ENCODE data around the gene GPRC5B.
A peak's percentile ranks its signal among the peaks of the same experiment; 100 is the strongest.

The GPRC5B gene

DNA sequence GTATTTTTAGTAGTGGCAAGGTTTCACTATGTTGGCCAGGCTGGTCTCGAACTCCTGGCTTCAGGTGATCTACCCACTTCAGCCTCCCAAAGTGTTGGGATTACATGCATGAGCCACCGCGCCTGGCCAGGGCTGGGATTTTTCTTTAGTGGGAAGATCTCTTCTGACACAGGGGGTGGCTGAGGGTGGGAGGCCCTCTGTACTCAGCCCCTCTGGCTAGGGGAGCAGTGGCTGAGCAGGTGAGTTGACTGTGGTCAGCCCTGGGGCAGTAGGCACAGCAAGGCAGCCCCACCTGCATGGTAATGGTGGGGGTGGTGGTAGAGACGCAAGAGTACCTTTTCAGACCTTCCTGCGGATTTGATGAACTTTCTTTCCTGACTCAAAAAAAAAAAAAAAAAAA lies 12.3 kb upstream of the GPRC5B start:
- DNase-seq: no peak

DNA sequence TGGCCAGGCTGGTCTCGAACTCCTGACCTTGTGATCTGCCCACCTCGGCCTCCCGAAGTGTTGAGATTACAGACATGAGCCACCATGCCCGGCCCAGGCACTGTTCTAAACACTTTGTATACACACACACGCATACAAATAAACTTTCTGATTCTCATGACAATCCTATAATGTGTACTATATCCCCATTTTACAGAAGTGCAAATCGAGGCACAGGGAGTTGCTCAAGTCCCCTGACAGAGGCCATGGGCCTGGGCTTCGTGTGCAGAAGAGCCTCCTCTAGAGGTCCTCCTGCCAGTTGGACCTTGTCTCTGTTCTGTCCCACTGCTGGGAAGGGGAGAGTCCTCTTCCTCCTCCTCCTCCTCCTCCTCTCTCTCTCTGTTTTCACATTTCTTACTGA lies 9.9 kb upstream of the GPRC5B start:
- DNase-seq: no peak

DNA sequence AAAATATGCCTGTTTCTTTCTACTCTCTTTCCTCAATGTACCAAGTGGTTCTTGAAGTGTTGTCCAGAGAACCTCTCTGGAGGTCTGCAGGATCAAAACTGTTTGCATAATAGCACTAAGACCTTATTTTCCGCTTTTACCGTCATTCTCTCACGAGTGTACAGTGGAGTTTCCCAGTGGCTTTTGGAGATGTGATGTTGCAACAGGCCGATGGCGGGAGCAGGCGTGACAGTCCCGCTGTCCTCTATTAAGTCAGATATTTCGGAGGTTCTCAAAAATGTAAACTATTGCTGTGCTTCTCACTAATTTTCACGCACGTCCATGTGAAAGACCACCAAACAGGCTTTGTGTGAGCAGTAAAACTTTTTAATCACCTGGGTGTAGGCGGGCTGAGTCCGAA lies 8.3 kb upstream of the GPRC5B start:
- DNase-seq: no peak

DNA sequence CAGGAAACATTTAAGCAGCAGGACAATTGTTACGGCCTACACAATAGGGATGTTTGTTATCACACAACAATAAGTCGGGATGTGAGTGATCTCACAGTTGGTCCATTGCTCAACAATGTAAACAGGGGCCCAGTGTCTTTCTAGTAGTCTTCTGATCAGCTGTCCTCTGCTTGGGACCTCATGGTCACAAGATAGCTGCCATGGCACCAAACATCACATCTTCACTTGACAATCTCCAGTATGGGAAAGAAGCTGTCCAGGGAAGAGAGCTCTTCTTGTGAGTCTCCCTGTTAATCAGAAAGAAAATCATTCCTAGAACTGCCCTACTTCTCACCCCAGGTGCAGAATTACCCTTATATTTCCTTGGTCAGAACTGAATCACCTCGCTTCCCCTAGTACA lies 6.3 kb upstream of the GPRC5B start:
- DNase-seq: no peak

DNA sequence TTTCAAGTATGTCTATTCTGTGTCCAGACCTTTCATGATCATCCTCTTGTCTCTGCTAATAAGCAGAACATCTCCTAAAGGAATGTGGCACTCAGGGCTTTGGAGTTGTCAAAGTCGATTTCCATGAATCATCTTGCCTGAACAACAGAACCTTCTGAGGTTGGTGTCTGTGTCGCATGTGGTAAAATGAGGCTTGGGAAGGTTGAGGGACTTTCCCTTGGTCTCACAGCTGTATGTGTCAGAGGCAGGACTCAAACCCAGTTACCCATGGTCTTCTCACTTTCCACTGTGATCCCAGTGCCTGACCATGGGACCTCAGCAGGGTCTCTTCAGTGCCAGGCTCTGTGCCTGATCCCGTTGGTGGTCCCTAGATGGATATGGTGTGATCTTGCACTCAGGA lies 4.2 kb upstream of the GPRC5B start:
- DNase-seq: no peak

DNA sequence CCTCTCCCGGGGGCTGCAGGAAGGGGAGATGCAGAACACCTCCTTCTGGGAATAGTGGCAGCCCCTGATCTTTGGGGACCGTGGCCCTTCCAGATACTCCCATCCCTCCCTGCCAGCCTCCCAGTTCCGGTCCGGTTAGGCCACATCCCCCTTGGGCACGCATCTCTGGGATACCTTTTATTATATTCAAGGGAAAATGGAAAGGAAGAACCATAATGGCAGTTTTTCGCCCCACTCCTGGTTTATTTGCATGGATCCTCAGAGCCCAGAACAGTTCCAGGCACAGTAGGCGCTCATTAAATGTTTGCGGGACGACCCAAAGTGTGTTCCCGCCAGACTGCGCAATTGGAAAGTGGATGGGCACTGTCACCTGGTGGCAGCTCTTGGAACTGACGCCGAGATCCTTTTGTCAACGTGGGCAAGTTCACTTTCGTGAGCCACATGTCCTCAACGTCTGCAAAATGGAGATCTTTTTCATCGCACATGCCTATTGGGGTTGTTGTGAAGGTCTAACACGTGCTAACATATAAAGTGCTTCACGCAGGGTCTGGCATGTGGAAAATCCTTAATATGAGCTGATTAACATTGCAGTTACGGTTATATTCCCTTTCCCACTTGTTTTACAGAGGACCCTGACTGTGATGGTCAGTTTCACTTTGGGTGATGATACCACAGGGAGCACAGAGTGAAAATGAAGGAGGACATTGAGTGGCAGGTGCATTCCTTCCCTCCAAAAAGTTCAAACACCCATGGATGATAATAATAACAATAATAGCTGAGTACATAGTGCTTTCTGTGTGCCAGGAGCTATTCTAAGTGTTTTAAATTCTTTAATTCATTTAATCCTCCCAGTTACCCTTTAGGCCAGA lies 1.7 kb upstream of the GPRC5B start:
- DNase-seq: peak; percentile 85 to 89

DNA sequence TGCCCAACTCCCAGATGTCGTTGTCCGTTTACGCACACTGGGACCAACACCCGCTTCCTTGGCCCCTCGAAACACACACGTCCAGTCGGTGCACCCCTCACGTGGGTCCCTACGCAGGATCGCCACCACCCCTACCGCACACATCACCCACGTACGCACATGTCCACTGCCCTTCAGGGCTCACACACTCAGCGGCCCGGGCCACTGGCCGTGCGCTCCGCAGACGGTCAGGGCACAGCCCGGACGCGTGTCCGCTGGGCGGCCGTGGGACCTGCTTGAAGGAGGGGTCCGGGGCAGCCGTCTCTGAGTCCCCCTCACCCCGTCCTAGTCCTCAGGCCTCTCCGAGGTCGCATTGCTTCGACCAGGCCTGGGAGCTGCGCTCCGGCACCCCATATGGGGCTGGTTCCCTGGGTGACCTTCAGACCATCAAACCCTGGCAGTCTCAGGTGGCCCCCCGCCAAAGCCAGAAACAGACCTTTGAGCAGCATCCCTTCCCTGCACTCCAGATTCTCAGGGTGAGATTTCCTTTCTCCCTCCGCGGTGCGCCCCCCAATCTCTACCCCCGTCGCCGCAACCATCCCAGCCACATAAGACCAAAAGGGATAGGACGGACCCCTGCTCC lies 914 bp upstream of the GPRC5B start:
- no peak for DNase-seq

DNA sequence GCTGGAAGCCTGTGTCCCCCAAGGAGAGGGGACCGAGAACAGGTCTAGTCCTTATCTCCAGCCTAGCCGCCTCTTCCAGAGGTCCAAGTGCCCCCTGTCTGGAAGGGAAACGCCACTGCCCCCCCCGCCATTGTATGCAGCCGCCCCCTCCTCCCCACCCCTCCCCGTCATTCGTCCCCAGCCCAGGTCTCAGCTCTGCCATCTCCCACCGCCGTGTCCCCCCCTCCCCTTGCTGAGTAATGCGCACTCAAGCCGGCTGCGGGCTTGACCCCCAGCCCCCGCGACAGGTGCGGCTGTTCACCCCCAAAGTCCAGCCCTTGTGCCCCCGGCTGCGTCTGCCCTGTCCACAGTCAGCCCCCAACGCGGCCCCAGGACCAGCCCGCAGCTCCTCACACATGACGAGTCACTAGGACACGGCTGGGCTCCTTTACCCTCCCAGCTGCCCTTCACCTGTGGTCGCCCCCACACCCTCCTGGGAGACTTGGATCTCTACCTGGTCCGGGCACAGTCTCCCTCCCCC lies 622 bp downstream of the GPRC5B start:
- peak in 1 of 2 donors; percentile 17 for DNase-seq

DNA sequence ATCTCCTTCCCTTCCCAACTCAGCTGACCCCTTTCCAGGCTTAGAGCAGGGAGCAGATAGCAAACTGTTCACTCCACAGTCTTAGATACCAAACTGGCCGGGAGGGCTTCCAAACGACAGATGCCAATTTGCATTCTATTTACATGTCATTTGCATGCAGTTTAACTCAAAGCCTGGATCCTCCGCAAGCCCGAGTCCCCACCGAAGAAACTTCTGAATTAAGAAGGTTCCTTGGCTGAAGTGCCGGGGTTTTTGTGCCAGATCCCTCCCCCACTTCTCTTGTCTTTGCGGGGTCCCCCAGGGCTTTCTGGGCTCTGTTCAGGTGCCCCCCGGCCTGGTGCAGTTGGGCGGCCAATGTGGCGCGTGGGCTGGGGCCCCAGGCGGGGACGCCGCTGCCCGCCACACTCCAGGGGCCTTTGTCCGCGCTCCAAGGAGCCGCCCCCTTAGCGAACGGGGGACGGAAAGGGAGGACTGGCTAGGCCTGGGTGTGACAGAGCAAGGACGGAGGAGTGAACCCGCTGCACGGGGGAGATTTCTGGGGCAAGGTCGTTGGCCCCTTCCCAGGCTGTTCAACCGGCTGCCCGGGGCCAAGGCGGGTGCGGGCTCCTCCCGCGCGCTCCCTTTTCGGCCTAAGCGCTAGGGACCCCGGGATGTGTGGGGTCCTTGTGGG lies 1.2 kb downstream of the GPRC5B start:
- no peak for DNase-seq

DNA sequence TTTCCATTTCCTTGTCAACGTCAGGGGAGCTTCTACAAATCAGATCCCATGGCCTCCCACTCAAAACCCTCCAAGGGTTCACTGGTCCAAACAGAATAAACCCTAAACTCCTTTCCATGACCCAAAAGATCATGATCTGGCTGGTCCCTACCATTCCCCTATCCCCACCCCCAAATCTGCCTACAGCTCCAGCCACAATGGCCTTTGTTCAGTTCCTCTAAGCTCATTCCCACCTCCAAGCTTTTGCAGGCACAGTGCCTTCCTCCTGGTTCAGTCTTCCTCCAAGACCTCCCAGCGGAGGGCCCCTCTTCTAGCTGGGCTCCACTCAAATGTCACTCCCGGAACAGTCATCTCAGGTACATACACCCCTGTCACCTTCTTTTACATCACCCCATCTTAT lies 2.0 kb downstream of the GPRC5B start:
- no peak for DNase-seq

DNA sequence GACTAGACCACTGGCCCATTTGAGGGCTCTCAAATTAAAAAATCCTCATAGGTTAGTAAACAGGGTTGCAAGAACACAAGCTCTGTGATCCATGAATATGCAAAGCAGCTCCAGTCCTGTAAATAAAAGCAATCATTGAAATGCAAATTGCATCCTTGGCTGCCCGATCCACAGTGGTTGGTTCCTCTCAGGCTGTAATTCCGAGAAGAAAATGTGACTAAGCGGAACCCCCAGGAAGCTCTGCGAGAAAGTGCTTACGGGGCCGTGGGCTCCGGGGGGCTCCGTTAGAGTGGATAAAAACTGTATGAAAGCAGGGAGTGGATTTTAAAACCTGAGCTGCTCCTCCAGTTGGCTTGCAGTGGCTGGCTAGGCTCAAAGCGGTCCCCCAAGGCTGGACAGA lies 2.5 kb downstream of the GPRC5B start:
- no peak for DNase-seq

DNA sequence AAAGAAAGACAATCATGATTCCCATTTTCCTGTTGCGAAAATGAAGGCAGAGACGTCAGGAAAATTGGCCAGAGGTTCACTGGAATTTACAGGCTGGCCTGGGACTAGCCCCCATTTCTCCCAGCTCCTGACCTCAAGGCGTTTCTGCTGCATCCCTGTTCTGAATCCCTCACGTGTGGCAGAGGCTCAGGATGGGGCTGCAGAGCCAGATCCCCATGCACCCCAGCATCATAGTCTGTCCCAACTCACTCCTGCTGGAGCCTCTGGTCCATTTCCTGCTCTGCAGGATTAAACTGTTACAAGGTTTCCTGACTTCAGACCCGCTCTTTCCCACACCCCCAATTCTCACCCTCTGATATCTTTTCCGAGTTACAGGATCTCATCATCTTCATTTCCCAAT lies 2.9 kb downstream of the GPRC5B start:
- DNase-seq: no peak

DNA sequence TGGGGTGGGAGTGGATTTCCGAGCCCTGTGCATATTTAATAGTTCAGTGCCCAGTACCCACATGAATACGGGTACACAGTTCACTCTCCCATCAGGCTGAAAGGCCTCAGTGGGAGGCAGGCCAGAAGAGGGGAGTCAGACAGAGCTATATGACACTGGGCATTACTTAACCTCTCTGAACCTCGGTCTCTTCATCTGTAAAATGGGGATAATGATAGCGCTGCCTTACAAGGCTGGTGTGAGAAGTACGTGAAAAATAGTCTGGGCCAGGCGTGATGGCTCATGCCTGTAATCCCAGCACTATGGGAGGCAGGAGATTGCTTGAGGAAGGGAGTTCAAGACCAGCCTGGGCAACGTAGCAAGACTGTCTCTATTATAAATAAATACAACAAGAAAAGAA lies 3.6 kb downstream of the GPRC5B start:
- no peak for DNase-seq

DNA sequence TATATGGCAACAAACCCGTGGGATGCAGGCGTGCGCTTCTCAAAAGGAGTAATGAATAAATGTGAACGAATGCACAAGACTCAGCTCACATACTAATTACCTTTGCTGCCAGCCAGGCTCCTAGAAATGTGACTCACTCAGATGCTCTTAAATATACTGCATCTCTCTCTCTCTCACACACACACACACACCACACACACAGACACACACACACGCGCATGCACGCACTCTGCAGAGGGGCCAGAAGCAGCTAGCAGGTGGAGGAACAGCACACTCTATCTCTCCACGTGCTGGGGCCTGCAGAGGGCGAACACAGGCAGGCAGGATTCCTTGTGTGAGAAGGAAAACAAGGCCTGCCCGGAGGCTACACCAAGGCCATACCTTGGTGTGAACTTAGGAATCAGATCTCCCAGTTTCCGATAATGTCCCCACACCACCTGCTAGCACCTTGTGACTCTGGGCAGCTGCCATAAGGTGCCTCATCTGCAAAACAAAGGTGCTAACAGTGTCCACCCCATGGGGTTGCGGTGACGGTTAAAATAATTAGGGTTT lies 5.3 kb downstream of the GPRC5B start:
- DNase-seq: no peak

DNA sequence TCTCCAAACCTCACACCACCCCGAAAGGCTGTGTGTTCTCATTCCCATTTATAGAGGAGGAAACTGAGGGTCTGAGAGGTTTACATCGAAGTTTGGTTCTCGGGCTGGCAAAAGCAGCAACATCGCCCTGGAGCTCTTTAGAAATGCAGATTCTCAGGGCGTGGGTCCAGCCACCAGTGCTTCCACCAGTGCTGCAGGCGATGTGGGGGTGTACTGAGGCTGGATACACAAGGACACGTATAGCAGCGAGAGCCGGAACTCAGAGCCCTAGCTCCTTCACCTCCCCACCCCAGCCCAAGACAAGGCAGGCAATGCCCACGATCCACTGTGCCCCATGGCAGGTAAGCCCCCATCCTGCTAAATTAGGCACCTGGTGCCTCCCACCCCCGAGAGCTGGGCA lies 5.9 kb downstream of the GPRC5B start:
- no peak for DNase-seq

DNA sequence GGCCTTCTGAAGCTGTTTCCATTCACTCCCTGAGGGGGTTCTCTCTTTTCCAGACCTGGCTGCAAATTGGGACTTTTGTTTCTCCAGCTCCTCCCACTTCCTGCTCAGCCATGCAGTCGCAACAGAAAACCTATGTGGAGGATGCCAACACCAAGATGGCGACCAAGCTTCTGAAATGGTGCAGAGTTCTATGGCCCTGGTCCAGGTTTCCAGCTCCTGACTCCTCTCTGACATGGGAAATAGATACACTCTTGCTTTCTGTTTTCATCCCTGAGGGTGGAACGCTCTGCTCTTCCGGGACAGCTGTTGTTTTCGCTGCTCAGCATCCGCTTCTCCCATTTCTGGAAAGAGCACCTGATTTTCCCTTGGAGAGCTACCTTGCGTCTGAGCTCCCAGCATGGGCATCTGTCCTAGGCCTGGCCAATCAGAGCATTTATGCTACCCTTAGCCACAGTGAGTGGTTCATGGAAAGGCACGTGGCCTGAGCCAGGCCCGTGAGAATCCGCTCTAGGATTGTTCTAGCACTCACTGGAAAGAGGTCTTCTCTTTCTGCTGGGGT lies 8.1 kb downstream of the GPRC5B start:
- DNase-seq: no peak

DNA sequence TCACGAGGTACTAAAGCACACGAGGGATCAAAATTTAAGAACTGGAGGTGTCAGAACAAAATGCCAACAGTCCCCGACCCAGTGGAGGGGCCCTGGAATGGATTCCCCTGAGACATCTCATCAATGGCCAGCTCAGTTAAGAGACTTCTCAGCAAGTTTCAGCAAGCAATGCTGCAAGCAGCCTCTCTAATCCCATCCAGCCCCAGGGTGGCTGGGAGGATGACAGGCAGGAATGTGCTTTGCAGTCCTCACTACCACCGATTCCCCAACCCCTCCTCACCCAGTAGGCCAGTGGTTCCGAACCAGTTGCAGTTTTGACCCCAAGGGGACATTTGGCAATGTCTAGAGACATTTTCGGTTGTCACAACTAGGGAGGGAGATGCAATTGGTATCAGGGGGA lies 8.7 kb downstream of the GPRC5B start:
- no peak for DNase-seq

DNA sequence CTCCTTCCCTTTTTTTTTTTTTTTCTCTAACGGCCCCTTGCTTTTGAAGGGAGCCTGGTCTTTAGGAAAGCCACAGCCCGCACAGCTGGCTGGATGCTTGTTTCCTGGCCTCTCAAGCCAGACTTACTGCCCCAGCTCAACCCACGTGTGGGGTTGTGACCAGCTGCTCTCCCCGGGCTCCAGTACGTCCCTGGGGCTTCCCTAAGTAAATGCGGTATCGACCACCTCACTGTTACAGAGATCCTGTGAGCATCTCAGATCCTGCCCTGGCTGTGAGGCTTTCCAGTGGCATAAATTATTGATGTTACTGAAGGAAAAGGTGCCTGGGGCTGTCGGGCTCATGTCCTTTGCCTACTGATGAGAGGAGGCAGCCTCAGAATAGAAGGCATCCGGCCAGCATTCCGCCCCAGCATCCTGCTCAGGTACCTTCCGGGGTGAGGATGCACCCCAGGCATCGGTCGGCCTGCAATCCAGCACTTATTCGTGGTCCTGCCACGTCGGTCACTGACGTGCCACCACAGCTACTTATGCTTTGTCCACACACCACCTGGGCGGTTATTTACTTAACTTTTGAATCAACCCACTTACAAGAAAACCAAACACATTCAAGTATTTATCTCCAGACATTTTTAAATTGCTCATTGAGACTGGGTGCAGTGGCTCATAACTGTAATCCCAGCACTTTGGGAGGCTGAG lies 9.6 kb downstream of the GPRC5B start:
- no peak for DNase-seq

DNA sequence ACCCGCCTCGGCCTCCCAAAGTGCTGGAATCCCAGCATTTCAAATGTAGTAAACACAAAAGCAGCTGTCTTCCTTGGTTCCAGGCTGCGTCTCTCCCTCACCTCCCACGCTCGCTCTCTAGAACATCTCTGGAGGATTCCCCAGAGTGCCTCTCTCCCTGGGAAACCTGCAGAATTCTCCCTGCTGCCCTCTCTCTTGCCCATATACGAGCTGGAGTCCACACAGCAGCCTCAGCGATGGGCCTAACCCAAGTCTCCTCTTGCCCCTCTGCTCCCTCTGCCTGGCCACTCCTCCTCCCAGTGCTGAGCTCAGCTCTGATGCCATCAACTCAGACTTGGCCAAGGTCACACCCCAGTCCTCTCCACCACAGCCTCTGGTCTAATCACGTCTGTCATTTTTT lies 10.6 kb downstream of the GPRC5B start:
- DNase-seq: no peak

DNA sequence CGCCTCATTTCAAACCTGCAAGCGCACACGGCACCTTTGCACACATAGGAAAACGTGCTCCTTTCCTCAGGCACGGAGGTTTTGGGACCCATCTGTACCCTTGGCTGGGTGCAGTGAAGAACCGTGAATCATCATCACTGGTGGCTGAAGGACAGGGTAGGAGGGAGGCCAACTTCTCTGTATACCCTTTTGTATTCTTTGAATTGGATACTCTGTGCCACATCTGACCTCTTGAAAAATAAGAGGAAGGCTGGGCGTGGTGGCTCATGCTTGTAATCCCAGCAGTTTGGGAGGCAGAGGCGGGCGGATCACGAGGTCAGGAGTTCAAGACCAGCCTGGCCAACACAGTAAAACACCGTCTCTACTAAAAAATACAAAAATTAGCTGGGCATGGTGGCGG lies 11.7 kb downstream of the GPRC5B start:
- no peak for DNase-seq

DNA sequence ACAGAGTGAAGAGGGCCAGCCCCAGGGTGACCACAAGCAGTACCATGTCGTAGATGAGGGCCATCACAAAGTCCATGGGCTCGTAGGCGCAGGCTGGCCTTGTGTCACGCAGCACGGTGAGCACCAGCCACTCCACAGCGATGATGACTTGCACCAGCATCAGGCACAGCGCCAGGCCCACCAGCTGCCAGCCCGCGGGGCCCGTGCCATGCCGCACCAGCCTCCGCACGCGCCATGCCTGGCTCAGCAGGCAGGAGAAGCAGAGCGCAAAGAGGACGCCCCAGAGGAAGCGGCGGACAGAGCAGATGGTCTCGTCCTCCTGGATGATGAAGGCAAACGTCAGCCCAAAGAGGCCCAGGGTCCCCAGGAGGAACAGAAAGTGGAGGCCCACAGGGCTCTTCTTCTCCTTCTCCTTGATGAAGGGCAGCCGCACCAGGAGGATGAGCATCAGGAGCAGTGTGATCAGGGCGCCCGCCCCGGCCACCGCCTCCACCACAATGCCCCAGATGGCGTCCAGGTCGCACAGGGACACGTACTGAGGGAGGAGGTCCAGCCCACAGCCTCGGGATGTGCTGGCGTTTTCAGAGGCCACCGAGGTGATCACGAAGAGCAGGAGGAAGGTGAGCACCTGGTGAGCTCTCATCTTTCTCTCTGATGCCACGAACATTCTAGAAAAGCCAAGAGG lies 12.3 kb downstream of the GPRC5B start:
- no peak for DNase-seq

DNA sequence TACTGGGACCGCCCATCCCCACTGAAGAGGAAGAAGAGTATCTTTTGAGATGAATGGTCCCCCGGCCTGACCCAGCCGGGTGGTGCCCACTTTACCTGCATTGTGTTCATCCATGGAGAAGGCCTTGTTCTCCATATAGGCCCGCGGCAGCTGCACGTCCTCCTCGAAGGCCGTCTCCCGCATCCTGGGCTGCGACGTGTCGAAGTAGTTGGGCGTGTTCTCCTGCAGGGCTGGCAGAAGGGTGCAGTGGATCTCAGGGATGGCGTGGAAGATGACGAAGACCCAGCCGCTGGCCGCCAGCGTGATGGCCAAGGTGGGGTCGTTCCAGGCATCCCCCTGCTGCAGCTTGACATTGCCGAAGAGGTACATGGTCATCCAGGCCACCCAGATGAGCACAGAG lies 12.9 kb downstream of the GPRC5B start:
- no peak for DNase-seq

All from stimulated activated CD4-positive, alpha-beta T cell treated with anti-CD3 and anti-CD28 coated beads, Interleukin-2, amount 100 ng/mL, for 24 hours (primary cell).